GM06990 (cell line): Measurements from ENCODE around the gene FZR1.

ENCODE experiments used
- DNase-seq: peaks from one replicate; pipeline ENCODE4 v3.0.0-alpha.2; 2011; ENCODE audit not compliant: insufficient read length; ENCODE audit errors: extremely low read depth
- H3K27me3 ChIP-seq: replicated peaks from 2 replicates; pipeline ENCODE4 v1.6.0; 2011; ENCODE audit warnings: low read length; ENCODE audit not compliant: control insufficient read depth, insufficient read depth
- H3K36me3 ChIP-seq: 2 replicates; pipeline ENCODE4 v1.5.1; 2011; ENCODE audit warnings: low read length; ENCODE audit not compliant: control insufficient read depth, insufficient read depth
- H3K4me3 ChIP-seq: replicated peaks from 2 replicates; pipeline ENCODE4 v1.5.1; 2011; ENCODE audit warnings: low read depth, mild to moderate bottlenecking, control low read depth, low read length
- TF ChIP-seq, protein P1 (sequence below): IDR thresholded peaks from 2 replicates; pipeline ENCODE4 v1.5.1; 2011; ENCODE audit warnings: low read length, control low read depth, mild to moderate bottlenecking, inconsistent platforms; ENCODE audit not compliant: insufficient read depth, poor library complexity, severe bottlenecking

The FZR1 gene

DNA sequence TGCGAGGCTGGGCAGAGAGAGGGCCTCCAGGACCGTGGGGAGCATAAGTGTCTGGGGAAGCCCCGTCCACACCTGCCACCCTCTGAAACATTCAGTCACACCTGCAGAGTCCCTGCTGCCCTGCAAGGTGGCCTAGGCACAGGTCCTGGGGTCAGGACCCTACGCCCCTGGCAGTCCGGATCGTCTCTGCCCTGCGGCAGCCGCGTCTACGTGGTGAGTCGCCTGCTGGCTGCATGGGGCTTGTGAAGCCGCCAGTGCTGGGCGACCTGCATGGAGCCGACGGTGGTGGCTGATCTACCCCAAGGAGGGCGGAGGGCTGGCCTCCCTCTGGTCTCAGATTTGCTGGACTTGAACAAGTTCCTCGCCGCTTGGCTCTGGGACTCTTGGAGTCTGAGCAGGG lies 13.0 kb downstream of the FZR1 start:
- Histone ChIP-seq H3K27me3 (no peaks in the 10 kb centered on the region), H3K4me3 (no peak overlapping the region), H3K36me3 (peaks cover 7% of the 10 kb centered on the region)
- no peak for DNase-seq
- TF ChIP-seq, protein P1, sequence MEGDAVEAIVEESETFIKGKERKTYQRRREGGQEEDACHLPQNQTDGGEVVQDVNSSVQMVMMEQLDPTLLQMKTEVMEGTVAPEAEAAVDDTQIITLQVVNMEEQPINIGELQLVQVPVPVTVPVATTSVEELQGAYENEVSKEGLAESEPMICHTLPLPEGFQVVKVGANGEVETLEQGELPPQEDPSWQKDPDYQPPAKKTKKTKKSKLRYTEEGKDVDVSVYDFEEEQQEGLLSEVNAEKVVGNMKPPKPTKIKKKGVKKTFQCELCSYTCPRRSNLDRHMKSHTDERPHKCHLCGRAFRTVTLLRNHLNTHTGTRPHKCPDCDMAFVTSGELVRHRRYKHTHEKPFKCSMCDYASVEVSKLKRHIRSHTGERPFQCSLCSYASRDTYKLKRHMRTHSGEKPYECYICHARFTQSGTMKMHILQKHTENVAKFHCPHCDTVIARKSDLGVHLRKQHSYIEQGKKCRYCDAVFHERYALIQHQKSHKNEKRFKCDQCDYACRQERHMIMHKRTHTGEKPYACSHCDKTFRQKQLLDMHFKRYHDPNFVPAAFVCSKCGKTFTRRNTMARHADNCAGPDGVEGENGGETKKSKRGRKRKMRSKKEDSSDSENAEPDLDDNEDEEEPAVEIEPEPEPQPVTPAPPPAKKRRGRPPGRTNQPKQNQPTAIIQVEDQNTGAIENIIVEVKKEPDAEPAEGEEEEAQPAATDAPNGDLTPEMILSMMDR = no peak

DNA sequence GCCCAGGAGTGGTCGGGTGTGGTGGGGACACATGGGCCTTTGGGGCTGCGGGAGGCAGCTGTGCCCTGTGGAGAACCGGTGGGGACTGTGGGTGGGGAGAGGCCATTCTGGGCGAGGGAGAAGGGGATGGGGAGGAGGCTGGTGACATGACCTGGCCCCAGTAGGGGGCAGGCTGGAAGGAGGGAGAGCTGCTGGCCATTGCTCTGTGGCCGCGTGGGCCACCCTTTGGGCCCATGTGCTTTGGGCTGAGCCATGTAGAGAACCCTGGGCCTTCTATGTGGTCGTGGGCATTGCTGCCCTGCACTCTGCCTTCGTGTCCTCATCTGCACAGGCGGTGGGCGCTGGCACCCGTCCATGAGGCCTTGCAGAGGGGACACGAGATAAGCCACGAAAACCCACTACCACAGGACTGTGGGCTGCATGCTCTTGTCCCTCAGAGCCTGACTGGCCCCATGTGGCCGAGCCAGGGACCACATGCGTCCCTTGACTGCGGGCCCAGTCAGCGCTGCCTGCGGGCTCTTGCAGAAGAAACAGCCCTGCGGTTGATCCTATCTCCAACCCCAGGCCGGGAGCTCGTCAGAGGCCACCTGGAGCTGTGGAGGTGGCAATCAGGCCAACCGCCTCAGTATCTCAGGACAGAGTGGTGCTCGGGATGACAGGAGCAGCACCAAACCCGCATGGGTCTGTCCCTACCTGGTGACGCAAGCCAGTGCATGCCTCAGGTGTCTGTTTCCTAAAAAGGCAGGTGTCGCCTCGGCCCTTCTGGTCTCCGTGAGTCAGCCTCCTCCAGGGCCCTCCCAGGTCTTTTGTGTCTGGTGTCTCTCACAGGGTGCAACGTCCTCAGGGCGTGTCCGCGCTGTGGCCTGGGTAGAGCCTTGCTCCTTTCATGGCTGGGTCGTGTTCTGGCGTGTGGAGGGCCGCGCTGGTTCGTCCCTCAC lies 14.3 kb downstream of the FZR1 start:
- DNase-seq = no peak
- TF ChIP-seq, protein P1 = no peak
- H3K4me3 ChIP-seq = no peak overlapping the region
- H3K36me3 ChIP-seq = peaks cover 10% of the 10 kb centered on the region
- H3K27me3 ChIP-seq = no peaks in the 10 kb centered on the region

DNA sequence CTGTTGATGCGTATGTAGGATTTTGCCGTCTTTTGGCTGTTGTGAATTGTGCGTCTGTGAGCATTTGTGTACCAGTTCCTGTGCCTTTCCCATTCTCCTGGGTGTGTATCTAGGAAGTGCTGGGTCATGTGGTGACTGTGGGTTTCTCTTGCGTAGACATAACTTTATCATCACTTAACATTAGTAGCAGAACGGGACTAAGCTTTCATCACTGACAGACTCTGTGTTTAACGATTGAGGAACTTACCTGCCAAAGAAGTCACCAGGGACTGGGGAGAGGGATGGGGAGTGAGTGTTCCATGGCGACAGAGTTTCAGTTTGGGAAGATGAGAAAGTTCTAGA lies 15.0 kb downstream of the FZR1 start:
- TF ChIP-seq, protein P1 = no peak
- DNase-seq = no peak
- H3K4me3 ChIP-seq = no peak overlapping the region
- H3K27me3 ChIP-seq = no peaks in the 10 kb centered on the region
- H3K36me3 ChIP-seq = peaks cover 10% of the 10 kb centered on the region

DNA sequence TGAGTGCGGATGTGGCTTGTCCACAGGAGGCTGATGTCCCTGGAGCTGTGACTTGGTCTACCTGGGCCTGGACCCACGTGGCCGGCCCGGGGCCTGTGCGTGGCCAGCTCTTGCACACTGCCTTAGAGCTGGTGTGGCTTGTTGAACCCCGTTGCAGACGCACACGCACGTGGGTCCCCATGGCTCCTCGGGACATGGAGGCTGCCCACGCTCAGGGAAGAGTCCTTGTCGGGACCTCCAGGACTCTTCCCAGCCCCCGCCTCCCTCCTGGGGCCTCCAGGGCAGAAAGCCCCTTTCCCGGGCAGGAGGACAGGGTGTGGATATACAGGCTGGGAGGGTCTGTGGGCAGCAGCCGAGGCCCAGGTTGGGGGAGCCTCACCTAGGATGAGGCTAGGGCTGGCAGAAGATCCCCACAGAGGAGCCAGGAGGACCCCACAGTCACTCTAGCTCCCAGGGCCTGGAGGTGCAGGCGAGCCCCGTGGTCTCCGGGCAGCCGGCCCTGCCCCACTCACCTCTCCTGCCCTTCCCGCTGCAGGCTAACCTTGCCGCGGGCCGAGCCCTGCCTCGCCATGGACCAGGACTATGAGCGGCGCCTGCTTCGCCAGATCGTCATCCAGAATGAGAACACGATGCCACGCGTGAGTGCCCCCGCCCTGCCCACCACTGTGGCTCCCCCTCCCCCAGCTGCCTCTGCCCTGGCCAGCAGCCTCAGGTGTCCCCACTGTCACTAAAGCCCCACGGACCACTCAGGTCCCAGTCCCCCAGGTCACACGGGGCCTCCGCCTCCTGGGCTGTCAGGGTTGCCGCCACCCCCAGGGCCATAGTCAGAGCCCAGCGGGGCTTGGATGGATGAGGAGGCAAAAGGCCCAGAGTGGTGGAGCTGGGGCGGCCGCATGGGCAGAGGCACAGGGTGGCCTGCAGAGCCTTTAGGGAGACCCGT lies 16.6 kb downstream of the FZR1 start:
- Histone ChIP-seq H3K36me3 (peaks cover 18% of the 10 kb centered on the region), H3K27me3 (no peaks in the 10 kb centered on the region), H3K4me3 (no peak overlapping the region)
- DNase-seq = no peak
- TF ChIP-seq, protein P1 = no peak

DNA sequence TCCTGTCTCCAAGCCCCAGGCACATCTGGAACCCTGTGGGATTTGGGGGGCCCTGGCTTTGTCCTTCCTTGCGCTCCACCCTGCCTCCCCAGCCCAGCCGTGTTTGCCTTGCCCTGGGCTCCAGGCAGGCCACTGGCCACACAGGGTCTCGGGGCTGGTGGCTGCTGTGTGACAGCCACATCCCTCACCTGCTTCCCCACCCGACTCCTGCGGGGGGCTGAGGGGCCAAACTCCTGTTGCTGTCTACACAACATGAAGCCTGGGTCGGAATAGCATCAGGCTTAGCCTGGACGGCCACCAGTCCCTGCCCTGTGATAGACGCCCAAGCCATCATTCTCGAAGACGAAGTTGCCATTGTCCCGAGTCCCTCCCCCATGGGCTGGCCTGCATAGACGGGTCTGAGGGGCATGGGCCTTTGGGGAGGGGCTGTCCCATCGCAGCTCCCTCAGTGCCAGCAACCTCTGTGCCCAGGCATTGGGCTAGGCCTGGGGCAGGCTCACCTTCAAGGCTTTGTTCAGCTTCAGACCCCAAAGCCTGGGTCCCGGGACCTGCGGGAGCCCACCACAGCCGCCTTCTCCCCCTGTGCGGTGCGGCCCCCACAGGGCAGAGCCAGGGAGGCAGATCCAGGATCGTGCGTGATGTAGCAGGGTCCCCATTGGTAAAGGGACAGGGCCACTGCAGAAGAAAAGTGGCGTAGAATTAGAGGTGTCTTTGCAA lies 17.4 kb downstream of the FZR1 start:
- peaks cover 21% of the 10 kb centered on the region for H3K36me3 ChIP-seq
- no peaks in the 10 kb centered on the region for H3K27me3 ChIP-seq
- no peak for DNase-seq
- TF ChIP-seq, protein P1 = no peak
- no peak overlapping the region for H3K4me3 ChIP-seq
